Neuronal stem cell (in vitro differentiated cells): ENCODE results near the gene METTL3.

Experiments
- DNase-seq: peaks from one replicate; pipeline ENCODE4 v3.0.0-alpha.2; 2013; ENCODE audit warnings: low spot score
- H2AFZ ChIP-seq: one replicate; pipeline ENCODE4 v1.6.1; 2013; ENCODE audit warnings: mild to moderate bottlenecking, low read length, inconsistent platforms
- H2AK5ac ChIP-seq: 2 replicates; pipeline ENCODE4 v1.6.1; 2013; ENCODE audit warnings: low read depth, mild to moderate bottlenecking, inconsistent platforms, low read length, moderate library complexity, mixed read lengths
- H2BK120ac ChIP-seq: 2 replicates; pipeline ENCODE4 v1.6.1; 2013; ENCODE audit warnings: low read depth, mild to moderate bottlenecking, inconsistent platforms, low read length, moderate library complexity, mixed read lengths
- H2BK12ac ChIP-seq: one replicate; pipeline ENCODE4 v1.6.1; 2013; ENCODE audit warnings: low read length, inconsistent platforms
- H2BK15ac ChIP-seq: 2 replicates; pipeline ENCODE4 v1.6.1; 2013; ENCODE audit warnings: mild to moderate bottlenecking, low read length, inconsistent platforms, mixed read lengths
- H2BK5ac ChIP-seq: one replicate; pipeline ENCODE4 v1.6.1; 2013; ENCODE audit warnings: inconsistent platforms, mild to moderate bottlenecking, low read length, moderate library complexity
- H3K14ac ChIP-seq: one replicate; pipeline ENCODE4 v1.6.1; 2013; ENCODE audit warnings: low read length, inconsistent platforms
- H3K18ac ChIP-seq: 2 replicates; pipeline ENCODE4 v1.6.1; 2013; ENCODE audit warnings: low read length, inconsistent platforms
- H3K23ac ChIP-seq: 2 replicates; pipeline ENCODE4 v1.6.1; 2013; ENCODE audit warnings: low read depth, mild to moderate bottlenecking, mixed read lengths, low read length, inconsistent platforms; ENCODE audit not compliant: poor library complexity
- H3K27ac ChIP-seq: replicated peaks from 3 replicates; pipeline ENCODE4 v1.5.1; 2013; ENCODE audit warnings: low read length, inconsistent platforms
- H3K27me3 ChIP-seq, 3 experiments: 2 replicates each; pipeline ENCODE4 v1.6.1; 2013; ENCODE audit warnings: low read length in 3 of 3, mild to moderate bottlenecking in 2 of 3, inconsistent platforms in 1 of 3, low read depth in 1 of 3, mixed read lengths in 1 of 3, moderate library complexity in 1 of 3; ENCODE audit not compliant: control insufficient read depth in 3 of 3, insufficient read depth in 3 of 3
- H3K36me3 ChIP-seq, 2 donors: replicated peaks in 1 of 2; 2 replicates each; pipeline ENCODE4 v1.6.1; 2013; ENCODE audit warnings: low read length in 2 of 2; ENCODE audit not compliant: control insufficient read depth in 2 of 2, insufficient read depth in 2 of 2
- H3K4ac ChIP-seq: 2 replicates; pipeline ENCODE4 v1.6.1; 2013; ENCODE audit warnings: inconsistent platforms, mild to moderate bottlenecking, low read length, moderate library complexity
- H3K4me1 ChIP-seq, 2 donors: 1 replicate in 1 of 2; 2 replicates in 1 of 2; pipeline ENCODE4 v1.6.1; 2013; ENCODE audit warnings: low read length in 2 of 2, low read depth in 1 of 2; ENCODE audit not compliant: control insufficient read depth in 2 of 2, insufficient read depth in 1 of 2
- H3K4me2 ChIP-seq: one replicate; pipeline ENCODE4 v1.6.1; 2013; ENCODE audit warnings: mild to moderate bottlenecking, low read length, inconsistent platforms; ENCODE audit not compliant: insufficient read depth, poor library complexity, severe bottlenecking
- H3K4me3 ChIP-seq, 2 donors: 2 replicates each; pipeline ENCODE4 v1.5.1; 2013; ENCODE audit warnings: low read length in 2 of 2, mild to moderate bottlenecking in 2 of 2, inconsistent platforms in 1 of 2, moderate library complexity in 1 of 2
- H3K79me1 ChIP-seq: one replicate; pipeline ENCODE4 v1.6.1; 2013; ENCODE audit warnings: low read depth, mild to moderate bottlenecking, inconsistent platforms, low read length, moderate library complexity
- H3K9ac ChIP-seq: one replicate; pipeline ENCODE4 v1.6.1; 2013; ENCODE audit warnings: mild to moderate bottlenecking, low read depth, low read length, inconsistent platforms; ENCODE audit not compliant: poor library complexity
- H3K9me3 ChIP-seq, 2 donors: replicated peaks in 1 of 2; 2 replicates each; pipeline versions ENCODE3 to v1.6.1; 2013; ENCODE audit warnings: low read length in 2 of 2, mild to moderate bottlenecking in 2 of 2, inconsistent platforms in 1 of 2, low read depth in 1 of 2, mixed read lengths in 1 of 2, moderate library complexity in 1 of 2; ENCODE audit not compliant: control insufficient read depth in 2 of 2, insufficient read depth in 1 of 2
- H4K8ac ChIP-seq: one replicate; pipeline ENCODE4 v1.6.1; 2013; ENCODE audit warnings: low read depth, mild to moderate bottlenecking, inconsistent platforms, low read length, moderate library complexity
- H4K91ac ChIP-seq: one replicate; pipeline ENCODE4 v1.6.1; 2013; ENCODE audit warnings: low read length, low read depth, mild to moderate bottlenecking, inconsistent platforms; ENCODE audit not compliant: poor library complexity
- WGBS, 2 donors: extraction: QIAGEN DNeasy Blood & Tissue Kit; methylation state at CpG; one replicate each; pipeline ENCODE4 v1.1.7; 2013; ENCODE audit warnings: missing lambda C conversion rate in 2 of 2, mixed read lengths in 1 of 2; ENCODE audit not compliant: insufficient read length in 2 of 2, insufficient replicate concordance in 1 of 2; ENCODE audit errors: extremely low coverage in 2 of 2; 5-methylcytosine and 5-hydroxymethylcytosine counted together

Gene METTL3

DNA sequence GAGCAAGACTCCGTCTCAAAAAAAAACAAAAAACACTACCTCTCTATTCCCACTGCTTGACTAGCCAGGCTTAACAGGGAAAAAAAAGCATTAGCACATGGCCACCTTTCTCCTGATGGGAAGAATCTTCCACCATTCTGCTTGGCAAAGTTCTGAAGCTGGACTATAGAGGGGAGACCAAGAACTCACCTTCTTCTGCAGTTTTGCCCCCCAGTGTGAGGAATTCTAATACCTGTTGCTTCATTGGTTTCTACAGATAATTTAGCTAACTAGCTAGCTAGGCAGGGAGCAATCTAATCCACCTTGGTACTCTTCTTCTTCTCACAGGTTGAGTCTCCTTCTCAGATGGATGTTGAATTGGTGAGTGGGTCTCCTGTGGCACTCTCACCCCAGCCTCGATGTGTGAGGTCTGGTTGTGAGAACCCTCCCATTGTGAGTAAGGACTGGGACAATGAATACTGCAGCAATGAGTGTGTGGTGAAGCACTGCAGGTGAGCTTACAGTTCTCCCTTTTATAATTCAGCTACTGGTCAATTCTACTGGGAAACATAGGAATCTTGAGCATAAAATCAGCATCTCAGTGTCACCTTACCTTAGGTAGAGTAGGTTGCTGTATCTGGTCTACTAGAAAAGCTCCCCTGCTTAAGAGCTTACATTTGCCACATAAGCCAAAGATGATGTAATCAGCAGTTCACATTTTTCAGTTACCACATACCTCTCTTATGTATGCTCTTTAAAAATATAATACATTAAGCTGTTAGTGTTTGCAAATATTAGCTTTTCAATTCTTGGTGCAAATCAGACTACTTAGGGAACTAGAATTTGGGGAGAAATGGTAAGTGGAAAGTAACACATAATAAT is 16.0 kb downstream of the METTL3 start:
- no peak overlapping the region for H2AK5ac ChIP-seq
- H3K4me3 ChIP-seq = no peak overlapping the region
- H3K27ac ChIP-seq = no peak overlapping the region
- H3K4me2 ChIP-seq = no peak overlapping the region
- H3K23ac ChIP-seq = no peak overlapping the region
- DNase-seq = no peak
- H4K91ac ChIP-seq = no peak overlapping the region
- H3K36me3 ChIP-seq = peaks cover 31 to 91% of the 10 kb centered on the region in 2 donors
- H3K4me1 ChIP-seq = peaks cover 0 to 3% of the 10 kb centered on the region in 2 donors
- H3K14ac ChIP-seq = no peak overlapping the region
- H3K9ac ChIP-seq = no peak overlapping the region
- no CpG with 5 or more reads among the region's 2 CpGs for WGBS, 2 donors
- H3K9me3 ChIP-seq = no peaks in the 10 kb centered on the region
- no peak overlapping the region for H3K18ac ChIP-seq
- no peak overlapping the region for H2BK5ac ChIP-seq
- peaks cover 2% of the 10 kb centered on the region for H3K79me1 ChIP-seq
- H3K27me3 ChIP-seq = no peaks in the 10 kb centered on the region
- no peak overlapping the region for H2BK15ac ChIP-seq
- H4K8ac ChIP-seq = no peak overlapping the region
- H2AFZ ChIP-seq = no peak overlapping the region
- no peak overlapping the region for H3K4ac ChIP-seq
- no peak overlapping the region for H2BK120ac ChIP-seq
- no peak overlapping the region for H2BK12ac ChIP-seq

DNA sequence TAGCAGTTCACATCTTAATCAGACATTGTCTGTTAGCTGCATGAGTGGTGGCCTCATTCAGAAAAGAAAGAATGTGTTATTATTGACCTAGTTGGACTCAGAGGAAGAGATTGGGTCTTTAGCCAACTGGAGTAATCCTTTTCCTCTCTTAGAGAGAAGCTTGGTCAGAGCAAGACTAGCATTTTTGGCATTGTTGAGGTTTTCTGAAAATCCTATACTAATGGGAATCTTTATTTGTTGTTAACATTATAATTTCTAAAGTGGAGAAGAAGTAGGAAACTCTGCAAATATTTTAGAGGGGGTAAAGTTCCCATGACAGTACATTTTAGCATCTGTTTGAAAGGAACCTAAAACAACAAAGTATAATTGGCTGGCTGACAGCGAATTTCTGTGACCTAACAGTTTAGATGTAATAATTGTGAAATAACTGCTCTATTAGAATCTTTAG is 24.5 kb downstream of the METTL3 start:
- Histone ChIP-seq H3K23ac (no peak overlapping the region), H3K9me3 (no peaks in the 10 kb centered on the region), H3K4ac (no peak overlapping the region), H3K9ac (no peak overlapping the region), H2AFZ (no peak overlapping the region), H4K8ac (no peak overlapping the region), H3K14ac (no peak overlapping the region), H4K91ac (no peak overlapping the region), H2BK5ac (no peak overlapping the region), H3K4me1 (no peaks in the 10 kb centered on the region), H2BK15ac (no peak overlapping the region), H3K27me3 (no peaks in the 10 kb centered on the region), H3K79me1 (peaks cover 5% of the 10 kb centered on the region), H3K27ac (no peak overlapping the region), H2BK12ac (no peak overlapping the region), H3K4me2 (no peak overlapping the region), H3K18ac (no peak overlapping the region), H3K36me3 (peaks cover 10 to 69% of the 10 kb centered on the region in 2 donors), H2AK5ac (no peak overlapping the region), H3K4me3 (no peak overlapping the region), H2BK120ac (no peak overlapping the region)
- no CpG with 5 or more reads among the region's 1 CpG for WGBS, 2 donors
- no peak for DNase-seq

DNA sequence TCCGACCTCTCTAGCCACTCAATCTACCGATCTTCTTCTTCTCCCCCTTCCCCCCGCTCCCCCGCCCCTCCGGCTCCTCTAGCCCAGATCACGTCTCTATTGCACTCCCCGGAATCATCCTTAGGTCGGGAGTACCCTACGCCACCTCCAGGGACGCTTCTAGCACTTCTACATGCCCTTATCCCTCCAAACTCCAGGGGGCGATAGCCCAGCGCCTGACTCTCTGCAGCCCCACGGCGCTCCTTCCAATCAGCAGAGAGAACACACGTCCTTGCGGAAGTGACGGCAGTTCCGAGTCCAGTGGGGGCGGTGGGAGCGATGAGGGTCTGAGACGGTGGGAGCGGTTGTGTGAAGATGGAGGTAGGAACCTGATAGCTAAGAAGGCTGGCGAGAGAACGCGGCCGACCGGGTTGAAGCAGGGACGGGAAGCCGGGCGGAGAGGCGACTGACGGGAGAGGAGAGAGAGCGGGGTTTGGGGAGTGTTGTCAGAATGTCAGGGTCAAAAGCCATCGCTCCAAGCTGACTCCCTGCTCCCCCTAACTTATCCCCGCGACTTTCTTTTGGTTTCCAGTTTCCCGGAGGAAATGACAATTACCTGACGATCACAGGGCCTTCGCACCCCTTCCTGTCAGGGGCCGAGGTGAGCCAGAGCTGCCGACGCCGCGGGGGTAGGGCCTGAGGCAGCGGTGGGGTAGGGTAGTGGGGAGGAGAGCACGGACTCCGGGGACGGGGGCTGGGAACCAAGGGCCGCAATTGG is 34.0 kb downstream of the METTL3 start, which contains the start of the genes RAB2B and TOX4:
Gene RAB2B (minus strand): TSS at position 35 of the 757 bp plus-strand sequence. CDS start 87 bp downstream, outside the sequence.
Gene TOX4 (plus strand): TSS at position 271 of the 757 bp plus-strand sequence. CDS start 84 bp downstream, at position 355.
- no CpG with 5 or more reads among the region's 49 CpGs for WGBS, 2 donors
- peak within 1 kb of the TSS; percentile 87 for H3K14ac ChIP-seq
- peaks cover 7% of the 10 kb centered on the region for H3K79me1 ChIP-seq
- H2BK15ac ChIP-seq = no peak within 1 kb of the TSS
- no peak within 1 kb of the TSS for H4K91ac ChIP-seq
- H3K27me3 ChIP-seq = no peaks in the 10 kb centered on the region
- H3K4me2 ChIP-seq = peak within 1 kb of the TSS; percentile 92
- H3K4me1 ChIP-seq = peaks cover 0 to 2% of the 10 kb centered on the region in 2 donors
- peak within 1 kb of the TSS; percentile 89 to 93 for H3K4me3 ChIP-seq
- H2BK5ac ChIP-seq = no peak within 1 kb of the TSS
- H3K4ac ChIP-seq = no peak within 1 kb of the TSS
- no peak within 1 kb of the TSS for H2BK120ac ChIP-seq
- H2BK12ac ChIP-seq = peak within 1 kb of the TSS; percentile 41
- H2AFZ ChIP-seq = peak within 1 kb of the TSS; percentile 91
- H2AK5ac ChIP-seq = peak within 1 kb of the TSS; percentile 13
- peak; percentile 98 for DNase-seq
- no peak within 1 kb of the TSS for H4K8ac ChIP-seq
- H3K36me3 ChIP-seq = peaks cover 3 to 51% of the 10 kb centered on the region in 2 donors
- no peak within 1 kb of the TSS for H3K27ac ChIP-seq
- peak within 1 kb of the TSS; percentile 91 for H3K9ac ChIP-seq
- peak within 1 kb of the TSS; percentile 37 for H3K23ac ChIP-seq
- H3K18ac ChIP-seq = peak within 1 kb of the TSS; percentile 77
- no peaks in the 10 kb centered on the region for H3K9me3 ChIP-seq

DNA sequence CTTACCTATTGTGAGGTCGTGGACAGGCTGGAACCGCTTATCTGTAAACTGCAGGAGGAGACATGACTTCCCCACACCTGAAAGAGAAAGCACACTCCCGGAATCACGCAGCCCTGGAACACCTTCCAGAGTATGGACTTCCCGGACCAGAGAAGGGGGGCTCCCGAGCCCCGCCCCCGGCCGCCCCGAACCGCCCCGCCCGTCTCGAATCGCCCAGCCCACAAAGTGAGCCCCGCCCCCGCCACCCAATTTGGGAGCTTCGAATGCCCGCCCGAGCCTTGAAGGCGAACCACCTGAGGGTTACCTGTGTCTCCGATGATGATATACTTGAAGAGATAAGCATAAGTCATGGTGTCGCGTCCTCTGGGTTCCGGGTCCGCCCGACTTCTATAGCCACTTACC is 34.6 kb downstream of the METTL3 start:
- Histone ChIP-seq H2BK12ac (no peak overlapping the region), H4K8ac (no peak overlapping the region), H3K9ac (peak overlapping the region; percentile 75), H3K4ac (no peak overlapping the region), H3K18ac (no peak overlapping the region), H3K27me3 (no peaks in the 10 kb centered on the region), H2BK120ac (no peak overlapping the region), H3K27ac (no peak overlapping the region), H3K23ac (no peak overlapping the region), H3K79me1 (peaks cover 7% of the 10 kb centered on the region), H2AFZ (peak overlapping the region; percentile 91), H2AK5ac (no peak overlapping the region), H3K36me3 (peaks cover 3 to 48% of the 10 kb centered on the region in 2 donors), H3K4me2 (peak overlapping the region; percentile 56), H3K4me3 (peak overlapping the region; percentile 89 to 93), H4K91ac (no peak overlapping the region), H3K9me3 (no peaks in the 10 kb centered on the region), H2BK15ac (no peak overlapping the region), H3K4me1 (peaks cover 0 to 2% of the 10 kb centered on the region in 2 donors), H3K14ac (no peak overlapping the region), H2BK5ac (no peak overlapping the region)
- DNase-seq = no peak
- WGBS, 2 donors = no CpG with 5 or more reads among the region's 27 CpGs
